ENCODE data around the gene CACNA2D3. TPM values are rescaled to one million over a fixed set of nuclear protein-coding genes. Genes with fewer than 3 reads are reported as not detected.

CACNA2D3 gene
- polyA plus RNA-seq, 1 donor: 1.6 TPM

DNA sequence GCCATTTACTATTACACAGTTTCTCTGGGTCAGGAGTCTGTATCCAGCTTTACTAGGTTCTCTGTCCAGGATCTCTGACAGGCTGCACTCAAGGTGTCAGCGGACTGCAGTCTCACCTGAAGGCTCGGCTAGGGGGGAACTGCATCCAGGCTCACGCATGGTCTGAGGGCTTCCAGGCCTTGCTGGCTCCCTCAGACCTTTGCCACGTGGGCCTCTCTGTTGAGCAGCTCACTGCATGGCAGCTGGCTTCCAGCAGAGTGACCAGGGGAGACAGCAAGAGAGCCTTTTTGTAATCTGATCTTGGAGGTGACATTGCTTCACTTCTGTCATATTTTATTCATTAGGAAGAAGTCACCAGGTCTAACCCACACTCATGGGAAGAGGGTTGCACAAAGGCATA is 152.3 kb downstream of the CACNA2D3 start:
- DNase-seq: no peak

- no peak for DNase-seq
Observed at GRCh38 chr3:54279005-54279583, 156.7 kb downstream of the CACNA2D3 start.

GRCh38 chr3:54283470-54283869 is 161.1 kb downstream of the CACNA2D3 start:
- no peak for DNase-seq

DNA sequence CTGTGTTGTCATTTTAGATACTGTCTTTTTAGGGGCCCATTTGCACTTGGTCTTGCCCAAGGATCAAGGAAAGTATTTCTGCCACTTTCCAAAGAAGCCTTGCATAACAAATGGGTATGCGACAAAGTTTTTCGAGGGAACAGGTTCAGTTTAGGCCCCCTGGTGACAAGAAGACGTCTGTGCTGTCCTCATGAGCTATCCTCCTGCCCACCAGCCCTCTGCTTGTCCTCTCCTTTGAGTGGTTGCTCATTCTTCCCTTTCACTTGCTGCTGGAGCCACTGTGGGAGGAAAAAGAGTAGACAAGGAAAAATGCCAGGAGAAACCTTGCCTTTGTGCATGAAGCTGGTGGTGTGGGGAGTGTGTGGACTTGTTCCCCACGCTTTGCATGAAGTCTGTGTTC is 171.9 kb downstream of the CACNA2D3 start:
- DNase-seq: no peak

DNA sequence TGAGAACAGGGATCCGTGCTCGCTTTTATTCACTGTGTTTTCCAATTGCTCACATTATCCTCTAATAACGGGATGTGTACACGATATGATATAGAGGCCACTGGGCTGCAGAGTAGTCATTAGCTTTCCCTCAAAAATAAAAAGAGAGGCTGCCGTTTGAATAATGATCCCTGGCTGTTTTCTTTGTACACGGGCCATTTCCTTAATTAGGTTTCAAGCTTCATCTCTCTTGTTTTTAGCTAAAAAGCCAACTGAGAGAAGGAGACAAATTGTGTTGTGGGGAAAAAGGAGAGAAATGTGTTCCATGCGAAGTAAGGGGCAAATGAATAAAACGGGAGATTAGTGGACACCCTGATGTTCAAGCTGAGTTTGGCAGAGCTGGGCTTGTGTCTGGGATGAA is 174.2 kb downstream of the CACNA2D3 start:
- no peak for DNase-seq

DNA sequence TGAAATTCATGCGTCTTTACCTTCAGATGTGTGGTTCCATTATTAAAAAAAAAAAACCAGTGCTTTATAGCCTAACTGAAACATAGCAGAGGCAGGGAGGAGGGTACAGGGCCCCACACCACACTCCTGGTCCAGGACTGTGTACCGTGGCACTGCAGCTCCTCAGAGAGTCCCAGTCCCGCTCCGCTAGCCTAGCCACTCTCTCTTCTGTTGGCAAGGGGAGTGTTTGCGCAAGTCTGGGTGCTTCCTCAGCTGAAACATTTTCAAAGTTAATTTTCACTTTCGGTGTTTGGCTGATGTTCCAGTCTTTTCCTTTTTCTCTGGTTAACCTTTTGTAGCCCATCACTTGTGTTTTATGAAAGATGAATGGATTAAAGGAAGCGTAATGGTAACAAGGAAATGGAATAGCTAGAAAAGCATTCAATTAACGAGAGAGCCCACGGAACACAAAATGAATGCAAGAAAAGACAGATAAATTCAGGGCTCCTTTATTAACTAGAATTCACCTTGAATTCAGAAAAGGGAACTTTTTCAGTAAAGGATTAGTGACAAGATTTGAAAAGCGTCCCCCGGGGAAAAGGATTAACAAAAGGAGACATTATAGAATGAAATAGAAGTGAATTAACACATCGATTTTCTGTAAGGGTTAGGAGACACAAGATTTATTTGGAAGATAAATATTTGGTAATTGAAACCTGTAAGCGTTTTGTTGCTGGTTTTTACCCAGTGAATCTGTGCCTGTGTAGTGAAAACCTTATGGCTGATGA is 177.0 kb downstream of the CACNA2D3 start:
- no peak for DNase-seq

GRCh38 chr3:54303517-54304375 is 181.4 kb downstream of the CACNA2D3 start:
- DNase-seq: no peak

- DNase-seq: no peak
Observed at GRCh38 chr3:54304877-54305276, 182.5 kb downstream of the CACNA2D3 start.

DNA sequence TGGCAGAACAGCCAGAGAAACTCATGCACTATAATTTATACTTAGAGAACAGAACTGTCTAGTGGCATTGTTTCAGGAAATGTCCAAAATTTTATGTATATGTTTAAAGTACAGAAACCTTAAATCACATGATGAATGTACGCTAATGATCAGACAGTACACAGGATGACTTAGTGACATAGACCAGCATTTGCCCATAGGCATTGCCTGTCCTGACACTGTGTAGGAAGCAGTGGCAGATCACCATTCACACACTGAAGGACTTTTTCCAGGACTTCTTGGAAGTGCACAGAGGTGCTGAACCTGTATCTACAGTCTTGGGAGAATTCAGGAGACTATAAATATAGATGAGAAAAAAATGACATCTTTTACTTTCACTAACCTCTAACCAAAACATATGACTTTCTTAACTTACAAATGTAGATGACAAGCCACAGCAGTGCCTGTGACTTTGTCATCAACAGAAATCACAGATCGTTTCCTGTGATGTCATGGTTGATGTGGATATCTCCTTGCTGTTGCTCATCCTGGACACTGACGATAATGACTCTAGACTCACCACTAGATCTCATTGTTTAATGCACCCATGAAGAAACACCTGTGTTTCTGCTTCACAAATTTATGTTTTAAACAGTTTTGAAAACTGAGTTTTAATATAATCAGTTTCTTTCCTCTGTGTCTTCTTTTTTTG is 183.2 kb downstream of the CACNA2D3 start:
- DNase-seq: no peak

DNA sequence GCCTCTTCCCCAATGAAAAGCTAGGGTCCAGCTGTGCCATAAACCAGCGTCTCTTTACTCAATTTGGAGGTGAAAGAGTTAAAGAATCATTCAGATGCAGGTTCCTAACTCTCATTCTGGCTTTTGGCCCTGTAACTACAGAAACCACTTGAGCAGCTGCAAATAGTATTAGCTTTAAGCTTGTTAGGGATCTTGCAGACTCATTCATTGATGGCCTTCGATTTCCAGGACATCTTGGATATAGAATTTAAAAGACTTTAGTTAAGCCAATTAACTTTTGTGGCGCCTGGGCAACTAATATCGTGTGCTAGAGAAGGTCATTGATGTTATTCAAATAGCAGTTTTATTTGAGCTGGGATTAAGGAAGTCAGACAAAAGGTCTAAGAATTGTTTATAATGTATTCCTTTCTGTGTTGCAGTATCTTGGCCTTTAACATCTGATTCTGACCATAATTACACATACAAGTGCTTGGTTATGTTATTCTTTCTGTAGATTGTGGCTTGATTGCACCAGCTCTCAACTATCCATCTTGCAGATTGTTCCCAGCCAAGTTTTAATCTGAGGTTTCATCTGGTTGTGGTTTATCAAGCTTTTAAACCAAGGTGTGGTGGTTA is 185.3 kb downstream of the CACNA2D3 start:
- no peak for DNase-seq

GRCh38 chr3:54309601-54310000 is 187.2 kb downstream of the CACNA2D3 start:
- no peak for DNase-seq

DNA sequence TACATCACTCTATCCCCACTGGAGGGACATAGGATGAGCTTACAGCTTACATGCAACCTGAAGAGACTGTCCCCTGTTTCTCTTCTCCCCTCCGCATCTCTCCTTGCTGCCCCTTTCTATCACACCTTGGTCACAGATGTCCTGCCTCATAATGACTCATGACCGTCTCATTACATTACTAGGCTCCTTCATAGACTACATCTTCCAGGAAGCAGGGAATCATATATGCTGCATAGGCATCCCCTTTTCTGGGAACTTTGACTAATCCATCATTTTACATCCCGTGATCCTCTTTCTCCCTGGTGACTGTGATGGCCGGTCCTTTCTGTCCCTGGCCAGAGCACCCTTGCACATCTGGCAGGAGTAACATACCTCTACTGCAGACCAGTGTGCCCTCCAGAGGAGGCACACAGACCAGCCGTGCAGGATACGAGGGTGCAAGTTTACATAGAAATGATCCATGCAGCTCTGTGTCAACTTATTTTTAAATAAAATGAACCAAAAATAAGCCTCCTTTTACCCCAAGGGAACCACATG is 188.9 kb downstream of the CACNA2D3 start:
- no peak for DNase-seq

- no peak for DNase-seq
Observed at GRCh38 chr3:54312156-54312899, 190.0 kb downstream of the CACNA2D3 start.

DNA sequence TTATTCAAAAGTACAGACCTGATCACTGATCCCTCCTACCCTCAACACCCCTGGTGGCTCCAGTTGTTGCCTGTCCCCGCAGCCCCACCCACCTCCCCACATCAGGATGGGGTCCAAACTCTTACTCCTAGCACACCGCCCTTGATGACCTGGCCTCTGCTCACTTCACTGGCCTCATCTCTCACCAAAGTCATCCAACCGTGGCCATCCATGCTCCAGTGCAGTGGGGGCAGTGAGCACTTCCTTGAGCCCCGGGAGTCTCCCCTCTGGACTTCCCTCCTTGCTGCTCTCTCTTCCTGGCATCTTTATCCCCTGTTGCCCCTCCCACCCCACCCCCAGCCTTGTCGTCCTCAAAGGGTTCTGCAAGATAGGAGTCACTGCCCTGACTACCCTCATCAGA is 191.1 kb downstream of the CACNA2D3 start:
- DNase-seq: no peak

GRCh38 chr3:54321520-54321919 is 199.2 kb downstream of the CACNA2D3 start:
- no peak for DNase-seq

DNA sequence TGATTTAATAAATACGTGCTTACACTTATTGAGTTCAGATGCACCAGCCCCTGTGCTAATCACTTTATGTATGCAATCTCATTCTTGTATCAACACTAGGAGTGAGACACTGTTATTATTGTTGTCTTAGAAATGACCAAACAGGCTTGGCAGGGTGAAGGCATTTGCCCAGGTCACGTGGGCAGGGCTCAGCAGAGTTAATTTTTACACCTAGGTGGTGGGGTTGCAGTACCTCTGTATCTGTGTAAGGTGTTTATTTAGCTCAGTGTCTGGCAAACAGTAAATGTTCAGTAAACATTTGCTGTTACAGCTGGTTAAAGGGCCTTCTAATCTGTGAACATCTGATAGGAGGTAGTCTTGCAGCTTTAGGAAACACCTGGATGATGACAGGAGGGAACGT is 200.0 kb downstream of the CACNA2D3 start:
- no peak for DNase-seq

GRCh38 chr3:54324103-54324502 is 201.8 kb downstream of the CACNA2D3 start:
- DNase-seq: no peak

GRCh38 chr3:54326951-54327350 is 204.6 kb downstream of the CACNA2D3 start:
- no peak for DNase-seq

DNA sequence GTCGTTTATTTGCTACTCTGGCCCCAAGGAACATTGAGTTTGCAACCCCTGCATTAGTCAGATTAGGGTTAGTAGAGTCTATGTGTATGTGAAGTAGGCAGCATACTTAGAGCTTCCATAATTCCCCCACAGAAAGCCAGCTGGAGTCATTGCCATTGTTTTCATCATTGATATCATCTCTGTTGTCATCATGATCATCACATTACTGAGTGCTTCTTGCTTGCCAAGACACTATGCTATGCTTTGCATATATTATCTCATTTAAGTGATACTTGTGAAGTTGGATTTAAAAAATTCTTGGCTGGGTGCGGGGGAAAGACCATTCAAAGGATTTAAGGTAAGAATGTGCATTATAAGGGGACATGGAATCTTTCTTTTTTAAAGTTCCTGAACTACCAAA is 209.0 kb downstream of the CACNA2D3 start:
- no peak for DNase-seq

- no peak for DNase-seq
Observed at GRCh38 chr3:54337846-54338245, 215.5 kb downstream of the CACNA2D3 start.

GRCh38 chr3:54339608-54340007 is 217.3 kb downstream of the CACNA2D3 start:
- no peak for DNase-seq

Measured in left kidney (tissue), 2 donors.